K562 (cell line): ENCODE data around the gene CEACAM18. TPM values are rescaled to one million over a fixed set of nuclear protein-coding genes. Genes with fewer than 3 reads are reported as not detected.

Experiments
- ELF1 ChIP-seq: fragments of 200-800 bp; sonication (Bioruptor generic); IDR thresholded peaks from 2 replicates; pipeline ENCODE4 v1.6.1; 2016; ENCODE audit warnings: missing genetic modification characterization, missing compliant biosample characterization
- EP300 ChIP-seq: IDR thresholded peaks from 2 replicates; pipeline ENCODE4 v1.6.1; 2012; ENCODE audit warnings: low read length, improper control_type of control experiment
- EP400 ChIP-seq: fragments of 450-650 bp; IDR thresholded peaks from 2 replicates; pipeline ENCODE4 v1.6.1; 2017; ENCODE audit warnings: antibody characterized with exemption, mild to moderate bottlenecking, moderate library complexity
- ESRRB ChIP-seq: fragments of 250-450 bp; sonication (Bioruptor Pico); IDR thresholded peaks from 2 replicates; pipeline ENCODE4 v1.5.0; 2020; ENCODE audit warnings: mild to moderate bottlenecking, moderate library complexity, borderline replicate concordance
- ETV6 ChIP-seq, 3 experiments: fragments of 150-350 bp in 1 of 3; sonication (generic) in 1 of 3; formaldehyde crosslinking in 1 of 3; IDR thresholded peaks; 2 replicates each; pipeline versions ENCODE4 v1.6.1 to v1.8.0; 2014 to 2022; ENCODE audit warnings: borderline replicate concordance in 2 of 3, low read depth in 2 of 3, antibody characterized with exemption in 1 of 3, low read length in 1 of 3, mild to moderate bottlenecking in 1 of 3, missing genetic modification reagents in 1 of 3
- GTF2A2 ChIP-seq: IDR thresholded peaks from 2 replicates; pipeline ENCODE4 v1.6.1; 2016; ENCODE audit warnings: mild to moderate bottlenecking, missing genetic modification characterization, missing compliant biosample characterization
- HES1 ChIP-seq: fragments of 450-650 bp; IDR thresholded peaks from 2 replicates; pipeline ENCODE4 v1.6.1; 2016; ENCODE audit warnings: low read depth, mild to moderate bottlenecking, moderate library complexity
- JUNB ChIP-seq: fragments of 450-650 bp; formaldehyde crosslinking; conservative IDR thresholded peaks from 2 replicates; pipeline ENCODE4 v1.4.0; 2020; ENCODE audit warnings: mild to moderate bottlenecking
- KDM1A ChIP-seq, 2 experiments: fragments of 450-650 bp; IDR thresholded peaks; 2 replicates each; pipeline ENCODE4 v1.6.1; 2016; ENCODE audit warnings: mild to moderate bottlenecking in 2 of 2
- MBD2 ChIP-seq: sonication (generic); IDR thresholded peaks from 2 replicates; pipeline ENCODE4 v1.6.1; 2016; ENCODE audit warnings: low read depth, borderline replicate concordance
- NCOA4 ChIP-seq: fragments of 450-650 bp; IDR thresholded peaks from 2 replicates; pipeline ENCODE4 v1.6.1; 2018; ENCODE audit warnings: mild to moderate bottlenecking; ENCODE audit not compliant: partially characterized antibody
- NUFIP1 ChIP-seq: fragments of 450-650 bp; IDR thresholded peaks from 2 replicates; pipeline ENCODE4 v1.6.1; 2018; ENCODE audit not compliant: partially characterized antibody
- POLR2AphosphoS2 ChIP-seq: IDR thresholded peaks from 2 replicates; pipeline ENCODE4 v1.6.1; 2012; ENCODE audit warnings: low read length, improper control_type of control experiment
- TAF1 ChIP-seq: IDR thresholded peaks from 2 replicates; pipeline ENCODE4 v1.6.1; 2011; ENCODE audit warnings: mild to moderate bottlenecking, low read length, moderate library complexity; ENCODE audit not compliant: insufficient read depth, control insufficient read depth, severe bottlenecking; ENCODE audit errors: extremely low read depth
- TAL1 ChIP-seq: fragments of 450-650 bp; IDR thresholded peaks from 2 replicates; pipeline ENCODE4 v1.6.1; 2016; ENCODE audit warnings: mild to moderate bottlenecking
- TRIM28 ChIP-seq: fragments of 450-650 bp; IDR thresholded peaks from 2 replicates; pipeline ENCODE4 v1.6.1; 2017
- USF1 ChIP-seq: sonication (generic); formaldehyde crosslinking; IDR thresholded peaks from 2 replicates; pipeline ENCODE4 v1.9.0; 2022; ENCODE audit warnings: mild to moderate bottlenecking, missing genetic modification reagents
- ZBTB12 ChIP-seq: fragments of 250-450 bp; sonication (Bioruptor Pico); IDR thresholded peaks from 2 replicates; pipeline ENCODE4 v1.4.0; 2020
- ZBTB7A ChIP-seq: IDR thresholded peaks from 2 replicates; pipeline ENCODE4 v1.6.1; 2011; ENCODE audit warnings: low read depth, mild to moderate bottlenecking, low read length, moderate library complexity, borderline replicate concordance; ENCODE audit not compliant: control insufficient read depth
- ZNF134 ChIP-seq: fragments of 250-450 bp; sonication (Bioruptor Pico); conservative IDR thresholded peaks from 2 replicates; pipeline ENCODE4 v1.4.0; 2020
- ZNF311 ChIP-seq: fragments of 250-450 bp; sonication (Bioruptor Pico); IDR thresholded peaks from 2 replicates; pipeline ENCODE4 v1.4.0; 2020; ENCODE audit warnings: mild to moderate bottlenecking, moderate library complexity
- ZNF668 ChIP-seq: fragments of 250-450 bp; sonication (Bioruptor Pico); IDR thresholded peaks from 2 replicates; pipeline ENCODE4 v1.8.0; 2022; ENCODE audit warnings: mild to moderate bottlenecking, inconsistent platforms
- polyA plus RNA-seq, 8 experiments: library from polyadenylated mRNA; depleted of rRNA in 4 of 8; stranded (reverse) in 5 of 8; unstranded in 3 of 8; fragments of >200 nt; fragmentation: Nextera tagmentation in 2 of 8; fragmentation: Illumina TruSeq in 1 of 8; extraction: Ambion mirVana in 2 of 8; extraction: Trizol in 1 of 8; gene quantifications; 2 replicates each; pipeline versions ENCODE4 v1.2.1 to v1.2.3, GENCODE V29; 2011 to 2014; ENCODE audit warnings: inconsistent platforms in 1 of 8, missing spikeins in 1 of 8
- total RNA-seq, 7 experiments: library from RNA; depleted of rRNA in 6 of 7; stranded (reverse); fragments of >200 nt in 6 of 7; fragmentation: Illumina TruSeq in 2 of 7; extraction: Trizol in 2 of 7; gene quantifications; 2 replicates each; pipeline versions ENCODE4 v1.2.1 to v1.2.3, GENCODE V29; 2011 to 2021; ENCODE audit warnings: low replicate concordance in 1 of 7
- TF ChIP-seq, protein P1 (sequence below), 3 experiments: IDR thresholded peaks in 2 of 3; conservative IDR thresholded peaks in 1 of 3; 2 replicates each; pipeline ENCODE4 v1.5.1; 2011 to 2012; ENCODE audit warnings: low read length in 3 of 3, mild to moderate bottlenecking in 3 of 3, control low read depth in 2 of 3, improper control_type of control experiment in 1 of 3, inconsistent platforms in 1 of 3, low read depth in 1 of 3, mixed read lengths in 1 of 3, moderate library complexity in 1 of 3; ENCODE audit not compliant: insufficient read depth in 2 of 3
- TF ChIP-seq, protein P2 (sequence below): sonication (generic); formaldehyde crosslinking; IDR thresholded peaks from 2 replicates; pipeline ENCODE4 v1.8.0; 2022; ENCODE audit warnings: mild to moderate bottlenecking, missing genetic modification reagents, borderline replicate concordance

Gene CEACAM18
- total and polyA plus RNA-seq, 9 of the 15 experiments (the other 6 are each of a cell fraction or from before 2014, with no cell fraction given), result 0.08 to 0.24 (median 0.15) TPM; not detected in 3

DNA sequence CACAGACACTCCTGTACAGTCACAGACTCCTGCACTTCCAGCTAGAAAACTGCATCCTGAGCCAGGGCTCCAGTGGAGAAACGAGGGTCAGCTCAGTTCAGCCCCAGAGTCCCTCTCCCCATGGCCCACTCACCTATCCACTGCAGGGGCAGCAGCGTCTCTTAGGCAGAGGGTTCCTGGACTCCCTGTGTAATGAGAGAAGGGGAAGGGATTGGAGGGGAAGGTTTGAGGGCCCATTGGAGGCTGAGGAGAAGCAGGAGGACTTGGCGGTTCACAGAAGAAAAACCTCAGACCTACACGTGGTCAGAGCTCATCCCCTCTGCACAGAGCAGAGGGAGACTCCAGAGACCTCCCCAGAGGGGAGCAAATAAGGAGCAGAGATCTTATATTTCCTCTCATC lies 9.2 kb upstream of the CEACAM18 start (continued):
- no peak for TF ChIP-seq HES1
- TF ChIP-seq MBD2, result no peak
- TF ChIP-seq ESRRB (CRISPR knock-in tag), result no peak
- no peak for TF ChIP-seq ZNF311 (CRISPR knock-in tag)
- TF ChIP-seq USF1 (CRISPR knock-in tag), result peak; percentile 52
- no peak for TF ChIP-seq ZBTB12 (CRISPR knock-in tag)
- no peak for TF ChIP-seq NCOA4
- no peak for TF ChIP-seq ETV6 (IDR thresholded peaks at IDR 0.05; ENCODE audit: borderline replicate concordance in 1 of 2, low read depth in 2 of 2, low read length in 1 of 2)
- TF ChIP-seq ETV6 (CRISPR knock-in tag; IDR thresholded peaks at IDR 0.05; ENCODE audit: borderline replicate concordance), result no peak
- TF ChIP-seq TAL1, result no peak
- no peak for TF ChIP-seq ZBTB7A
- peak; percentile 43; the same call in 1 of the 2 replicates for TF ChIP-seq EP400
- no peak for TF ChIP-seq ZNF134
- no peak for TF ChIP-seq JUNB
- peak; percentile 22; the same call in 1 of the 2 replicates for TF ChIP-seq TRIM28
- no peak for TF ChIP-seq GTF2A2
- no peak for TF ChIP-seq ZNF668 (CRISPR knock-in tag)
- TF ChIP-seq TAF1, result peak; percentile 17
- no peak for TF ChIP-seq POLR2AphosphoS2
- TF ChIP-seq, protein P1, sequence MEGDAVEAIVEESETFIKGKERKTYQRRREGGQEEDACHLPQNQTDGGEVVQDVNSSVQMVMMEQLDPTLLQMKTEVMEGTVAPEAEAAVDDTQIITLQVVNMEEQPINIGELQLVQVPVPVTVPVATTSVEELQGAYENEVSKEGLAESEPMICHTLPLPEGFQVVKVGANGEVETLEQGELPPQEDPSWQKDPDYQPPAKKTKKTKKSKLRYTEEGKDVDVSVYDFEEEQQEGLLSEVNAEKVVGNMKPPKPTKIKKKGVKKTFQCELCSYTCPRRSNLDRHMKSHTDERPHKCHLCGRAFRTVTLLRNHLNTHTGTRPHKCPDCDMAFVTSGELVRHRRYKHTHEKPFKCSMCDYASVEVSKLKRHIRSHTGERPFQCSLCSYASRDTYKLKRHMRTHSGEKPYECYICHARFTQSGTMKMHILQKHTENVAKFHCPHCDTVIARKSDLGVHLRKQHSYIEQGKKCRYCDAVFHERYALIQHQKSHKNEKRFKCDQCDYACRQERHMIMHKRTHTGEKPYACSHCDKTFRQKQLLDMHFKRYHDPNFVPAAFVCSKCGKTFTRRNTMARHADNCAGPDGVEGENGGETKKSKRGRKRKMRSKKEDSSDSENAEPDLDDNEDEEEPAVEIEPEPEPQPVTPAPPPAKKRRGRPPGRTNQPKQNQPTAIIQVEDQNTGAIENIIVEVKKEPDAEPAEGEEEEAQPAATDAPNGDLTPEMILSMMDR (IDR thresholded peaks at IDR 0.05 in 2 of 3, conservative IDR thresholded peaks at IDR 0.05 in 1 of 3; ENCODE audit: insufficient read depth in 2 of 3, low read depth in 1 of 3, low read length in 3 of 3), result no peak
- TF ChIP-seq NUFIP1, result no peak
- TF ChIP-seq KDM1A (IDR thresholded peaks at IDR 0.05), result no peak
- TF ChIP-seq EP300, result no peak
- TF ChIP-seq, protein P2, sequence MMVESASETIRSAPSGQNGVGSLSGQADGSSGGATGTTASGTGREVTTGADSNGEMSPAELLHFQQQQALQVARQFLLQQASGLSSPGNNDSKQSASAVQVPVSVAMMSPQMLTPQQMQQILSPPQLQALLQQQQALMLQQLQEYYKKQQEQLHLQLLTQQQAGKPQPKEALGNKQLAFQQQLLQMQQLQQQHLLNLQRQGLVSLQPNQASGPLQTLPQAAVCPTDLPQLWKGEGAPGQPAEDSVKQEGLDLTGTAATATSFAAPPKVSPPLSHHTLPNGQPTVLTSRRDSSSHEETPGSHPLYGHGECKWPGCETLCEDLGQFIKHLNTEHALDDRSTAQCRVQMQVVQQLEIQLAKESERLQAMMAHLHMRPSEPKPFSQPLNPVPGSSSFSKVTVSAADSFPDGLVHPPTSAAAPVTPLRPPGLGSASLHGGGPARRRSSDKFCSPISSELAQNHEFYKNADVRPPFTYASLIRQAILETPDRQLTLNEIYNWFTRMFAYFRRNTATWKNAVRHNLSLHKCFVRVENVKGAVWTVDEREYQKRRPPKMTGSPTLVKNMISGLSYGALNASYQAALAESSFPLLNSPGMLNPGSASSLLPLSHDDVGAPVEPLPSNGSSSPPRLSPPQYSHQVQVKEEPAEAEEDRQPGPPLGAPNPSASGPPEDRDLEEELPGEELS (CRISPR knock-in tag), result no peak
- TF ChIP-seq ELF1 (tag), result no peak
